ENCODE results near the gene ACACA.

ACACA gene

GRCh38 chr17:37123386-37123785 is 283.2 kb downstream of the ACACA start:
- DNase-seq = no peak

- no peak for DNase-seq
Measured at GRCh38 chr17:37121616-37122015, 285.0 kb downstream of the ACACA start.

GRCh38 chr17:37118366-37119137 is 288.1 kb downstream of the ACACA start:
- DNase-seq = no peak

GRCh38 chr17:37117373-37118142 is 289.1 kb downstream of the ACACA start:
- DNase-seq = no peak

GRCh38 chr17:37116671-37117185 is 289.9 kb downstream of the ACACA start:
- DNase-seq = peak; percentile 61

- no peak for DNase-seq
Measured at GRCh38 chr17:37111329-37111728, 295.3 kb downstream of the ACACA start.

- no peak for DNase-seq
Measured at GRCh38 chr17:37110746-37111145, 295.9 kb downstream of the ACACA start.

- peak; percentile 89 for DNase-seq
Measured at GRCh38 chr17:37109731-37110710, 296.6 kb downstream of the ACACA start.

DNA sequence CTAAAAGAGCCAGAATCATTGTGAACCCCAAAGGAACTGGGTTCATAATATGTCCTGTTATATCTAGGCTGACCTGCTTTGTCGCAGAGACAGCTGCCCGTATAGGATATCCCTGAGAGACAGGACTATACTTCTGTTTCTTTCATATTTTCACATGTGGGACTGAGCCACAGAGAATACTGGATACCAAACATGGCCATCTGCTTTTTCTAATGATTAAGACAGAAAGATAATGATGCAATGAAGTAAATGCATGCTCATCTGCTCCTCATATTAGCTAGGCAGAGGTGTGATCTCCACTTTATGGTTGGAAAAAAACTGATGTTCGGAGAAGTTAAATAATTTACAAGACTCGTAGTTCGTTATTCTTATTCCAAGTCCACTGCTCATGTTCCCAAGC is 297.5 kb downstream of the ACACA start:
- no peak for DNase-seq

GRCh38 chr17:37107406-37108083 is 299.1 kb downstream of the ACACA start:
- DNase-seq = peak; percentile 54

- no peak for DNase-seq
Measured at GRCh38 chr17:37106049-37106448, 300.6 kb downstream of the ACACA start.

- no peak for DNase-seq
Measured at GRCh38 chr17:37103231-37103630, 303.4 kb downstream of the ACACA start.

GRCh38 chr17:37101306-37101705 is 305.3 kb downstream of the ACACA start:
- no peak for DNase-seq

DNA sequence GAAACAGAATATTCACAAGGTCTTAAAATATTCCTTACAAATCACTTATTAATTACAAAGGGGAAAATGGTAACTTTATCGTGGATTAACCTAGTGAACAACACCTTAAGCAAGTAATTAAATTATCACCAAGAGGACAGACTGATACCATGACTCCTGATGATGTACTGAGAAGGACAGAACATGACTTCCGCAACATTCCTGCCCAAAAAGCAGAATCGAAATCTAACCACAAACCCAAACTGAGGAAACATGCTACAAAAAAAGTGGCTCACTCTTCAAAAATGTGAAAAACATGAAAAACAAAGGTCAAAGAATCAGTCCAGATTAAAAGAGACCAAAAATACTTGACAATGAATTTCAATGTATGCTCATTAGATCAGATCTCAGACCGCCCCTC is 306.4 kb downstream of the ACACA start:
- no peak for DNase-seq

GRCh38 chr17:37098910-37099664 is 307.5 kb downstream of the ACACA start:
- DNase-seq = no peak

GRCh38 chr17:37098152-37098551 is 308.5 kb downstream of the ACACA start:
- no peak for DNase-seq

- DNase-seq = no peak
Measured at GRCh38 chr17:37097154-37097553, 309.5 kb downstream of the ACACA start.

- DNase-seq = no peak
Measured at GRCh38 chr17:37096071-37096470, 310.6 kb downstream of the ACACA start.

DNA sequence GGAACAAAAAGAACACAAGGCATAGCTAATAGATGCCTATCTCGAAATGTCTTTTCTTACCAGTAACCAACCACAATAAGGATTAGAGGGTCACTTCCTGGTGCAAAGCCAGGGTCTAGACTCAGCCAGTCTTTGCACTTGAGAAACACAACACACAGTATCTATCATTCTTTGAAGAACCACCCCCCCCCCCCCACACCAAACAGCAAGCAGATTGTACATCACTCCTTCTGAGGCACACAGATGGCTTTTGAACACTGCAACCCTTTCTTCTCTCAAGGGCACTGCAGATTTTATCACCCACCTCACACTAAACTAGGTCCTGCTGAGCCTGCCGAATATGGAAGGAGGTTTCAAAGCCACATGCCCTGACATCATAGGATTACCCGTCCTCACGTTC is 312.2 kb downstream of the ACACA start:
- DNase-seq = no peak

- no peak for DNase-seq
Measured at GRCh38 chr17:37092701-37093100, 313.9 kb downstream of the ACACA start.

- no peak for DNase-seq
Measured at GRCh38 chr17:37092071-37092470, 314.6 kb downstream of the ACACA start.

DNA sequence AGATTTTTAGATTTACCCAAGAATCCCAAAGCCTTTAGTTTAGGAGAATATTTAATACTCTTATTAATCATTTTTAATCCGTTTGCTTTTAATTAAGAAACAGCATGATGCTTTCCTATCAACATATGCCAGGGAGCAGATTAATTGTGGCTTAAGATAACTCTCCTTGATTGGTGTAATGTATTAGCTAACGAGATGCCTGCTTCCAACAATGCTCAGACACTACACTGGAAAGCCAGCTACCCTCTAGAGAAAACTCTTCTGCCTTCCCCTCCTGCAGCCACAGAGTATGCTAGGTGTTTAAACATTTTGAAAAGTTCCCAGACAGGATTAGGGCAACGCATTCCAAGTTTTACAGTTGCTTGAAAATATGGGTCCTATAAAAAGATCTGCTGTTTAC is 315.7 kb downstream of the ACACA start:
- no peak for DNase-seq
